HG02981 (cell line): ENCODE measurements around the gene PDZRN3.

Experiments used
- ATAC-seq: cut with Tn5 transposase; IDR thresholded peaks from one replicate; pipeline ENCODE4 v1.9.1; 2021; ENCODE audit warnings: mild to moderate bottlenecking, moderate library complexity; ENCODE audit not compliant: unreplicated experiment

Gene PDZRN3

GRCh38 chr3:73432023-73432705, 192.6 kb downstream of the PDZRN3 start:
- ATAC-seq, result no peak

- ATAC-seq, result no peak
Observed at GRCh38 chr3:73431183-73431900, 193.4 kb downstream of the PDZRN3 start.

GRCh38 chr3:73427048-73427706, 197.6 kb downstream of the PDZRN3 start:
- no peak for ATAC-seq

- ATAC-seq, result no peak
Observed at GRCh38 chr3:73426606-73427005, 198.1 kb downstream of the PDZRN3 start.

- no peak for ATAC-seq
Observed at GRCh38 chr3:73423116-73423515, 201.6 kb downstream of the PDZRN3 start.

GRCh38 chr3:73422571-73422970, 202.2 kb downstream of the PDZRN3 start:
- ATAC-seq, result no peak

GRCh38 chr3:73419942-73420341, 204.8 kb downstream of the PDZRN3 start:
- ATAC-seq, result no peak

- no peak for ATAC-seq
Observed at GRCh38 chr3:73419179-73419803, 205.4 kb downstream of the PDZRN3 start.

GRCh38 chr3:73418681-73419080, 206.1 kb downstream of the PDZRN3 start:
- no peak for ATAC-seq

- no peak for ATAC-seq
Observed at GRCh38 chr3:73415118-73415517, 209.6 kb downstream of the PDZRN3 start.

GRCh38 chr3:73413619-73414018, 211.1 kb downstream of the PDZRN3 start:
- no peak for ATAC-seq

GRCh38 chr3:73411993-73412392, 212.7 kb downstream of the PDZRN3 start:
- ATAC-seq, result no peak

GRCh38 chr3:73411545-73411944, 213.2 kb downstream of the PDZRN3 start:
- ATAC-seq, result no peak

GRCh38 chr3:73409138-73409763, 215.5 kb downstream of the PDZRN3 start:
- no peak for ATAC-seq

- ATAC-seq, result no peak
Observed at GRCh38 chr3:73408634-73409033, 216.1 kb downstream of the PDZRN3 start.

GRCh38 chr3:73407577-73407976, 217.2 kb downstream of the PDZRN3 start:
- no peak for ATAC-seq

GRCh38 chr3:73405853-73406252, 218.9 kb downstream of the PDZRN3 start:
- no peak for ATAC-seq

- no peak for ATAC-seq
Observed at GRCh38 chr3:73405000-73405399, 219.7 kb downstream of the PDZRN3 start.

- ATAC-seq, result no peak
Observed at GRCh38 chr3:73404435-73404834, 220.3 kb downstream of the PDZRN3 start.

- ATAC-seq, result no peak
Observed at GRCh38 chr3:73403444-73403843, 221.3 kb downstream of the PDZRN3 start.

GRCh38 chr3:73401616-73402279, 223.0 kb downstream of the PDZRN3 start:
- ATAC-seq, result no peak
